HepG2 (cell line): Measurements from ENCODE around the gene ANKDD1A. TPM values are rescaled to one million over a fixed set of nuclear protein-coding genes. Genes with fewer than 3 reads are reported as not detected.

Experiments
- ATAC-seq: fragments of 200-7000 bp; cut with Tn5 transposase; 3 replicates; pipeline ENCODE4 v1.9.1; 2020; ENCODE audit warnings: mild to moderate bottlenecking, moderate library complexity
- BruUV-seq: library from RNA; stranded (reverse); fragments of 400-500 nt; replicated peaks from 2 replicates; lab custom pipeline; 2021; lab: Mats Ljungman, UMichigan
- CTCF ChIA-PET: fragments of 300-600 bp; formaldehyde crosslinking; extraction: SDS; loops from one replicate; lab custom pipeline; 2021; ENCODE audit warnings: low total read pairs, inconsistent platforms, low intra/inter-chr PET ratio; lab: Yijun Ruan, JAX
- POLR2A ChIA-PET: fragments of 350-600 bp; sonication (Branson Sonifier 250); formaldehyde crosslinking; loops from one replicate; lab custom pipeline; 2020; ENCODE audit warnings: antibody characterized with exemption, inconsistent platforms; lab: Yijun Ruan, JAX
- DNase-seq: peaks from one replicate; pipeline ENCODE4 v3.0.0-alpha.2; 2015; ENCODE audit warnings: low spot score
- FAIRE-seq: peaks from 3 replicates; lab custom pipeline; 2011; peaks lifted over from hg19 to GRCh38; lab: Jason Lieb, UNC
- H2AFZ ChIP-seq: one replicate; pipeline ENCODE4 v1.6.1; 2011; ENCODE audit warnings: low read length, inconsistent platforms
- H3K27ac ChIP-seq: fragments of 300-600 bp; 3 replicates; pipeline ENCODE4 v1.8.0; 2011; ENCODE audit warnings: mixed run types, mild to moderate bottlenecking, mixed read lengths, low read length, inconsistent platforms; ENCODE audit not compliant: insufficient read depth; ENCODE audit errors: extremely low read length
- H3K27me3 ChIP-seq, 2 experiments: fragments of 200-600 bp in 1 of 2; 2 replicates in 1 of 2; 3 replicates in 1 of 2; pipeline versions ENCODE4 v1.6.0 to v1.8.0; 2011; ENCODE audit warnings: low read length in 2 of 2, mild to moderate bottlenecking in 2 of 2, moderate library complexity in 2 of 2, inconsistent platforms in 1 of 2; ENCODE audit not compliant: insufficient read depth in 2 of 2, control insufficient read depth in 1 of 2
- H3K36me3 ChIP-seq, 2 experiments: fragments of 200-600 bp in 1 of 2; replicated peaks in 1 of 2; 2 replicates in 1 of 2; 3 replicates in 1 of 2; pipeline versions ENCODE4 v1.5.1 to v1.8.0; 2011; ENCODE audit warnings: low read length in 2 of 2, inconsistent platforms in 1 of 2; ENCODE audit not compliant: insufficient read depth in 2 of 2, control insufficient read depth in 1 of 2
- H3K4me1 ChIP-seq: 2 replicates; pipeline ENCODE4 v1.5.1; 2012; ENCODE audit warnings: low read length, inconsistent platforms; ENCODE audit not compliant: insufficient read depth
- H3K4me2 ChIP-seq: 2 replicates; pipeline ENCODE4 v1.6.0; 2011; ENCODE audit warnings: low read depth, low read length, inconsistent platforms
- H3K4me3 ChIP-seq, 3 experiments: fragments of 200-600 bp in 1 of 3; sonication (generic), shearing (Covaris generic) in 1 of 3; replicated peaks in 1 of 3; 2 replicates each; pipeline ENCODE4 v1.5.1; 2011 to 2016; ENCODE audit warnings: low read length in 3 of 3, inconsistent platforms in 2 of 3, low read depth in 2 of 3, mild to moderate bottlenecking in 2 of 3, control low read depth in 1 of 3, mixed read lengths in 1 of 3; ENCODE audit not compliant: insufficient read depth in 1 of 3
- H3K79me2 ChIP-seq: one replicate; pipeline ENCODE4 v1.6.1; 2011; ENCODE audit warnings: low read length, inconsistent platforms; ENCODE audit not compliant: insufficient read depth
- H3K9ac ChIP-seq: 2 replicates; pipeline ENCODE4 v1.6.0; 2011; ENCODE audit warnings: mild to moderate bottlenecking, low read depth, low read length, inconsistent platforms; ENCODE audit not compliant: insufficient read depth
- H3K9me3 ChIP-seq: 2 replicates; pipeline ENCODE4 v1.5.1; 2012; ENCODE audit warnings: mild to moderate bottlenecking, low read length
- H4K20me1 ChIP-seq: 2 replicates; pipeline ENCODE4 v1.6.0; 2011; ENCODE audit warnings: inconsistent platforms, mild to moderate bottlenecking, low read length, moderate library complexity; ENCODE audit not compliant: insufficient read depth
- ATF7-NPFF ChIP-seq: sonication (generic); formaldehyde crosslinking; IDR thresholded peaks from 2 replicates; pipeline ENCODE4 v1.8.1; 2023; ENCODE audit warnings: mild to moderate bottlenecking, low read depth, missing genetic modification reagents, moderate library complexity
- CREB3 ChIP-seq: sonication (generic); formaldehyde crosslinking; IDR thresholded peaks from 2 replicates; pipeline ENCODE4 v1.5.0; 2020; ENCODE audit warnings: missing genetic modification reagents
- JUNB ChIP-seq: sonication (generic); formaldehyde crosslinking; IDR thresholded peaks from 2 replicates; pipeline ENCODE4 v1.8.0; 2022; ENCODE audit warnings: missing genetic modification reagents, mild to moderate bottlenecking, borderline replicate concordance
- NFE2 ChIP-seq: sonication (generic); formaldehyde crosslinking; IDR thresholded peaks from 2 replicates; pipeline ENCODE4 v1.4.0; 2020; ENCODE audit warnings: missing genetic modification reagents
- PHF8 ChIP-seq: sonication (generic); formaldehyde crosslinking; IDR thresholded peaks from 2 replicates; pipeline ENCODE4 v1.5.0; 2020; ENCODE audit warnings: missing genetic modification reagents
- PPARG ChIP-seq: conservative IDR thresholded peaks from 2 replicates; pipeline ENCODE4 v1.6.1; 2016; ENCODE audit warnings: missing biosample characterization, missing genetic modification reagents
- RARA ChIP-seq: IDR thresholded peaks from 2 replicates; pipeline ENCODE4 v1.6.1; 2016; ENCODE audit warnings: missing genetic modification reagents, missing compliant biosample characterization
- SSRP1 ChIP-seq: IDR thresholded peaks from 2 replicates; pipeline ENCODE4 v1.6.1; 2016; ENCODE audit warnings: control low read depth
- ZBTB33 ChIP-seq: sonication (generic); formaldehyde crosslinking; IDR thresholded peaks from 2 replicates; pipeline ENCODE4 v1.4.0; 2020; ENCODE audit warnings: missing genetic modification reagents
- ZBTB42 ChIP-seq: sonication (generic); formaldehyde crosslinking; IDR thresholded peaks from 2 replicates; pipeline ENCODE4 v1.5.0; 2020; ENCODE audit warnings: mild to moderate bottlenecking, missing genetic modification reagents
- ZNF274 ChIP-seq: sonication (generic); formaldehyde crosslinking; IDR thresholded peaks from 2 replicates; pipeline ENCODE4 v1.5.1; 2020; ENCODE audit warnings: mild to moderate bottlenecking, missing genetic modification reagents
- ZNF7 ChIP-seq: IDR thresholded peaks from 2 replicates; pipeline ENCODE4 v1.6.1; 2016; ENCODE audit warnings: missing biosample characterization, missing genetic modification reagents
- whole genome bisulfite sequencing: methylation state at CpG from one replicate; pipeline ENCODE4 v1.1.6; 2017; ENCODE audit warnings: low lambda C conversion rate; 5-methylcytosine and 5-hydroxymethylcytosine counted together
- in situ Hi-C: cut with HindIII; loops from 2 replicates; pipeline ENCODE4 v1.10.0; 2017; ENCODE audit warnings: low pct_unique_long_range_greater_than_20kb; ENCODE audit not compliant: extremely low pct_ligation_motif_present
- intact Hi-C: fragments of 100-400 bp; cut with micrococcal nuclease; formaldehyde crosslinking; loops from one replicate; pipeline ENCODE4 v1.10.0; 2022; ENCODE audit not compliant: unreplicated experiment
- polyA plus RNA-seq, 8 experiments: library from polyadenylated mRNA; depleted of rRNA in 3 of 8; stranded (reverse) in 7 of 8; unstranded in 1 of 8; fragments of >200 nt; fragmentation: Illumina TruSeq in 4 of 8; extraction: Trizol in 4 of 8; gene quantifications; 2 replicates each; pipeline versions ENCODE4 v1.2.1 to v1.2.3, GENCODE V29; 2011 to 2016; ENCODE audit warnings: low read depth in 4 of 8, missing spikeins in 1 of 8, mixed read lengths in 1 of 8; ENCODE audit not compliant: insufficient read depth in 1 of 8
- total RNA-seq, 5 experiments: library from RNA; depleted of rRNA; stranded (reverse); fragments of >200 nt; fragmentation: Illumina TruSeq; extraction: Trizol; gene quantifications; 2 replicates each; pipeline ENCODE4 v1.2.3, GENCODE V29; 2016; ENCODE audit warnings: low read depth in 1 of 5
- TF ChIP-seq, protein P1 (sequence below): sonication (generic); formaldehyde crosslinking; IDR thresholded peaks from 2 replicates; pipeline ENCODE4 v1.5.0; 2020; ENCODE audit warnings: missing genetic modification reagents

The ANKDD1A gene
- total and polyA plus RNA-seq, 2 of the 13 experiments (the other 11 are each of a cell fraction or from before 2014, with no cell fraction given), result 0.11 to 0.48 TPM

DNA sequence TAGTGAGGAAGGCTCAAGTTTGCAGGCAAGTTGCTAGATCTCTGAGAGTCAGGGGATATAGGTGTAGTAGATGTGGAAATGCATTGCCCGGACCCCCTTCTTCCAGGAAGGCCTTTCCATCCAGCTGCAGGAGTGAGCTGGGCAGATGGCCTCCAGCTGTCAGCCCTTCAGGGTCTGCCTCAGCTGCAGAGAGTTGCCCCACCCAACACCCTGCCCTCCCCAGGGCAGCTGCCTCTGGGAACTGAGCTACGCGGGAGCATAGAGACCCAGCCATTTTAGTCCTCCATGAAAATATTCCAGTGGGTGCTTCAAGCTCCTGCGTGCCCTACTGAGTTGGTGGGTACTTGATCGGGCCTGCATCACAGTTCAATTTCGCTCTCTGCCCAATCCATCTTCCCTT lies 48.5 kb downstream of the ANKDD1A start (continued):
- TF ChIP-seq, protein P1, sequence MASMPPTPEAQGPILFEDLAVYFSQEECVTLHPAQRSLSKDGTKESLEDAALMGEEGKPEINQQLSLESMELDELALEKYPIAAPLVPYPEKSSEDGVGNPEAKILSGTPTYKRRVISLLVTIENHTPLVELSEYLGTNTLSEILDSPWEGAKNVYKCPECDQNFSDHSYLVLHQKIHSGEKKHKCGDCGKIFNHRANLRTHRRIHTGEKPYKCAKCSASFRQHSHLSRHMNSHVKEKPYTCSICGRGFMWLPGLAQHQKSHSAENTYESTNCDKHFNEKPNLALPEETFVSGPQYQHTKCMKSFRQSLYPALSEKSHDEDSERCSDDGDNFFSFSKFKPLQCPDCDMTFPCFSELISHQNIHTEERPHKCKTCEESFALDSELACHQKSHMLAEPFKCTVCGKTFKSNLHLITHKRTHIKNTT (CRISPR knock-in tag), result no peak
- TF ChIP-seq ZNF7 (no peak), JUNB (CRISPR knock-in tag) (no peak), ZNF274 (CRISPR knock-in tag) (no peak), ZBTB42 (CRISPR knock-in tag) (no peak), CREB3 (CRISPR knock-in tag) (no peak), SSRP1 (CRISPR knock-in tag) (no peak), NFE2 (CRISPR knock-in tag) (no peak)

DNA sequence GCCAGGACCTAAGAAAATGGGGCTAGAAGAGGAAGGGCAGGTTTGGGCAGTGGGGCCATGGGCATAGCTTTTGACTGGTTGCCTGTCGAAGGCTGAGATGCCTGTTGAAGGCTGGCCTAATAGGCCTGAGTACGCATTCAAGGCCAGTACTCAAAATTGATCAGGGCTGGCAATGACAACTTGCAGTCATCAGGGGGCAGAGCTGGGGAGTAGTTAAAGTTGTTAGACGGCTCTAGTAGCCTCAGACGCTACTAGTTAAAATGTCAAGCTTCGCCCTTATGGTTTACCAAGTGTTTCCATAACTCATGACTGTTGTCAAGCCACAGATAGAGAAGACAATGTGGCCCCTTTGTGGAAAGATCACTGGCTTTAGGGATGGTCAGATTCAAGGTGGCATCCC lies 49.3 kb downstream of the ANKDD1A start:
- H3K36me3 ChIP-seq, result peaks cover 20 to 61% of the 10 kb centered on the region in 2 experiments
- intact Hi-C loops, result no loop called here
- CTCF ChIA-PET, result no interaction called here

More for the DNA sequence above, 49.3 kb downstream of the ANKDD1A start:
- TF ChIP-seq PHF8 (CRISPR knock-in tag), result no peak
- TF ChIP-seq ZBTB33, result no peak
- no peak for TF ChIP-seq PPARG (CRISPR knock-in tag)
- no peak for TF ChIP-seq ATF7-NPFF (CRISPR knock-in tag)
- no peak for TF ChIP-seq RARA (CRISPR knock-in tag)
- in situ Hi-C loops, result no loop called here
- Histone ChIP-seq H4K20me1 (no peaks in the 10 kb centered on the region), H3K4me2 (no peak overlapping the region), H3K79me2 (no peaks in the 10 kb centered on the region), H3K9ac (no peak overlapping the region), H3K4me3 (no peak overlapping the region), H3K27ac (no peak overlapping the region), H3K4me1 (no peaks in the 10 kb centered on the region), H3K9me3 (no peaks in the 10 kb centered on the region), H3K27me3 (no peaks in the 10 kb centered on the region), H2AFZ (no peak overlapping the region)
- WGBS, result 94% methylated on average over 3 of the region's 5 CpGs
- POLR2A ChIA-PET, result no interaction called here
- no peak for FAIRE-seq
- no TSS peak for BruUV-seq
- no peak for DNase-seq
- ATAC-seq, result peak; percentile 49; the same call in 2 of the 3 replicates
